PC-9 (cell line): ENCODE data around the gene OR2J2. TPM values are rescaled to one million over a fixed set of nuclear protein-coding genes. Genes with fewer than 3 reads are reported as not detected.
"Not testable (repeated sequence)": the region's sequence is repeated elsewhere in the genome, so short reads cannot be mapped to it uniquely, and the experiment has no call there.

Source experiments
- BruUV-seq: library from RNA; stranded (reverse); fragments of 400-500 nt; replicated peaks from 2 replicates; lab custom pipeline; 2021; lab: Mats Ljungman, UMichigan
- CTCF ChIA-PET: fragments of 300-600 bp; sonication (Branson Sonifier 250); formaldehyde crosslinking; loops from one replicate; lab custom pipeline; 2022; ENCODE audit warnings: antibody characterized with exemption; lab: Charles Lee
- POLR2A ChIA-PET: fragments of 300-600 bp; sonication (Branson Sonifier 250); formaldehyde crosslinking; loops from one replicate; lab custom pipeline; 2022; ENCODE audit warnings: antibody characterized with exemption; ENCODE audit not compliant: unreplicated experiment; lab: Charles Lee
- DNase-seq, 2 experiments: peaks; one replicate each; pipeline versions ENCODE4 v3.0.0 to v3.0.0-alpha.2; 2015 to 2022; ENCODE audit warnings: mixed read lengths in 1 of 2
- H2AFZ ChIP-seq: fragments of 200-600 bp; sonication (generic); 2 replicates; pipeline ENCODE4 v1.8.1; 2017; ENCODE audit warnings: antibody characterized with exemption
- H3F3A ChIP-seq: fragments of 200-600 bp; sonication (generic); 2 replicates; pipeline ENCODE4 v1.8.1; 2017; ENCODE audit warnings: antibody characterized with exemption, mild to moderate bottlenecking, low read depth; ENCODE audit not compliant: insufficient read depth
- H3K27ac ChIP-seq: fragments of 200-600 bp; sonication (generic); 2 replicates; pipeline ENCODE4 v1.6.1; 2016; ENCODE audit warnings: mixed run types
- H3K27me3 ChIP-seq: fragments of 200-600 bp; sonication (generic); 2 replicates; pipeline ENCODE4 v1.6.1; 2016; ENCODE audit warnings: low read depth, mixed run types; ENCODE audit not compliant: insufficient read depth
- H3K36me3 ChIP-seq: fragments of 200-600 bp; sonication (generic); 2 replicates; pipeline ENCODE4 v1.6.1; 2016; ENCODE audit warnings: low read depth, mixed run types
- H3K4me1 ChIP-seq: fragments of 200-600 bp; sonication (generic); replicated peaks from 2 replicates; pipeline ENCODE4 v1.6.1; 2016; ENCODE audit warnings: mixed run types; ENCODE audit not compliant: insufficient read depth
- H3K4me2 ChIP-seq: fragments of 200-600 bp; sonication (generic); 2 replicates; pipeline ENCODE4 v1.6.1; 2017; ENCODE audit warnings: mixed run types
- H3K4me3 ChIP-seq: fragments of 200-600 bp; sonication (generic); 2 replicates; pipeline ENCODE4 v1.6.1; 2016; ENCODE audit warnings: mixed run types
- H3K79me2 ChIP-seq: fragments of 200-600 bp; sonication (generic); 2 replicates; pipeline ENCODE4 v1.6.1; 2017; ENCODE audit warnings: low read depth, mixed run types
- H3K9me2 ChIP-seq: fragments of 200-600 bp; sonication (generic); 2 replicates; pipeline ENCODE4 v1.8.1; 2017; ENCODE audit warnings: mild to moderate bottlenecking; ENCODE audit not compliant: insufficient read depth
- H3K9me3 ChIP-seq: fragments of 200-600 bp; sonication (generic); 2 replicates; pipeline ENCODE4 v1.8.1; 2016; ENCODE audit warnings: low read depth; ENCODE audit not compliant: insufficient read depth
- H4K20me1 ChIP-seq: fragments of 200-600 bp; sonication (generic); 2 replicates; pipeline ENCODE4 v1.8.1; 2017; ENCODE audit not compliant: insufficient read depth
- CTCF ChIP-seq: fragments of 200-600 bp; sonication (generic); conservative IDR thresholded peaks from 2 replicates; pipeline ENCODE4 v1.6.1; 2017; ENCODE audit warnings: mixed run types, antibody characterized with exemption, mild to moderate bottlenecking, moderate library complexity
- EZH2 ChIP-seq: fragments of 200-600 bp; sonication (generic); IDR thresholded peaks from 2 replicates; pipeline ENCODE4 v1.8.0; 2017; ENCODE audit warnings: antibody characterized with exemption, low read depth
- intact Hi-C: fragments of 100-400 bp; cut with micrococcal nuclease; formaldehyde crosslinking; loops from one replicate; pipeline ENCODE4 v1.10.0; 2022; ENCODE audit not compliant: unreplicated experiment
- total RNA-seq: library from RNA; stranded (reverse); gene quantifications from 2 replicates; pipeline ENCODE4 v1.2.3, GENCODE V29; 2021

The OR2J2 gene
- total RNA-seq, 1 experiment from 2014 or later, result not detected

GRCh38 chr6:29153083-29153482 lies 17.6 kb upstream of the OR2J2 start:
- intact Hi-C loops, result no loop called here
- Histone ChIP-seq H3K9me3 (no peaks in the 10 kb centered on the region), H3K27me3 (no peaks in the 10 kb centered on the region), H2AFZ (no peak overlapping the region), H3K27ac (no peak overlapping the region), H3K9me2 (no peaks in the 10 kb centered on the region), H3F3A (no peaks in the 10 kb centered on the region), H3K4me1 (no peaks in the 10 kb centered on the region), H3K36me3 (no peaks in the 10 kb centered on the region), H3K4me2 (no peak overlapping the region), H3K4me3 (no peak overlapping the region), H4K20me1 (no peaks in the 10 kb centered on the region), H3K79me2 (no peaks in the 10 kb centered on the region)
- ChIA-PET CTCF (no interaction called here), POLR2A (no interaction called here)
- no peak for DNase-seq
- TF ChIP-seq EZH2 (no peak), CTCF (no peak)
- no TSS peak for BruUV-seq

GRCh38 chr6:29155182-29155581 lies 15.5 kb upstream of the OR2J2 start:
- H3K9me3 ChIP-seq, DNase-seq, BruUV-seq, H3K4me3 ChIP-seq, H3K79me2 ChIP-seq, H3K36me3 ChIP-seq, H3K4me1 ChIP-seq, CTCF ChIA-PET, H3F3A ChIP-seq, H2AFZ ChIP-seq, H4K20me1 ChIP-seq, H3K27ac ChIP-seq, intact Hi-C loops, H3K4me2 ChIP-seq, POLR2A ChIA-PET, H3K9me2 ChIP-seq, H3K27me3 ChIP-seq: not testable (repeated sequence)

GRCh38 chr6:29159922-29160321 lies 10.8 kb upstream of the OR2J2 start:
- H2AFZ ChIP-seq, H3K9me3 ChIP-seq, BruUV-seq, H3F3A ChIP-seq, H3K27ac ChIP-seq, H3K79me2 ChIP-seq, H3K27me3 ChIP-seq, CTCF ChIA-PET, H3K4me3 ChIP-seq, intact Hi-C loops, H3K9me2 ChIP-seq, H3K36me3 ChIP-seq, H3K4me1 ChIP-seq, DNase-seq, POLR2A ChIA-PET, H3K4me2 ChIP-seq, H4K20me1 ChIP-seq: not testable (repeated sequence)

GRCh38 chr6:29165571-29165970 lies 5.1 kb upstream of the OR2J2 start:
- H3K4me3 ChIP-seq, CTCF ChIA-PET, H3K27me3 ChIP-seq, H3K4me1 ChIP-seq, H3K9me3 ChIP-seq, H3K4me2 ChIP-seq, H3F3A ChIP-seq, H3K79me2 ChIP-seq, H4K20me1 ChIP-seq, H3K9me2 ChIP-seq, intact Hi-C loops, DNase-seq, H2AFZ ChIP-seq, BruUV-seq, H3K36me3 ChIP-seq, H3K27ac ChIP-seq, POLR2A ChIA-PET: not testable (repeated sequence)

- no peak overlapping the region for H3K27ac ChIP-seq
- H3K27me3 ChIP-seq, result peaks cover 20% of the 10 kb centered on the region; the same call in 1 of the 2 replicates
- no TSS peak for BruUV-seq
- H2AFZ ChIP-seq, result no peak overlapping the region
- intact Hi-C loops, result no loop called here
- no peaks in the 10 kb centered on the region for H3K4me1 ChIP-seq
- no peak overlapping the region for H3K4me2 ChIP-seq
- H3K79me2 ChIP-seq, result no peaks in the 10 kb centered on the region
- ChIA-PET POLR2A (no interaction called here), CTCF (no interaction called here)
- no peaks in the 10 kb centered on the region for H3K9me3 ChIP-seq
- H3K4me3 ChIP-seq, result no peak overlapping the region
- DNase-seq, result no peak
- H3K9me2 ChIP-seq, result no peaks in the 10 kb centered on the region
- no peak for TF ChIP-seq CTCF
- no peak for TF ChIP-seq EZH2
- H3K36me3 ChIP-seq, result no peaks in the 10 kb centered on the region
- H3F3A ChIP-seq, result no peaks in the 10 kb centered on the region
- no peaks in the 10 kb centered on the region for H4K20me1 ChIP-seq
Measured at GRCh38 chr6:29171736-29172135, 1.0 kb downstream of the OR2J2 start.
